Activated CD4-positive, alpha-beta T cell treated with anti-CD3 and anti-CD28 coated beads, Interleukin-2, amount 50 U/mL, for 48 hours (primary cell): ENCODE results near the gene DNAJB11.
"Not testable (repeated sequence)": the region's sequence is repeated elsewhere in the genome, so short reads cannot be mapped to it uniquely, and the experiment has no call there.

Source experiments
- DNase-seq, 2 experiments: peaks; one replicate each; pipeline ENCODE4 v3.0.0-alpha.2; 2020

DNAJB11 gene

DNA sequence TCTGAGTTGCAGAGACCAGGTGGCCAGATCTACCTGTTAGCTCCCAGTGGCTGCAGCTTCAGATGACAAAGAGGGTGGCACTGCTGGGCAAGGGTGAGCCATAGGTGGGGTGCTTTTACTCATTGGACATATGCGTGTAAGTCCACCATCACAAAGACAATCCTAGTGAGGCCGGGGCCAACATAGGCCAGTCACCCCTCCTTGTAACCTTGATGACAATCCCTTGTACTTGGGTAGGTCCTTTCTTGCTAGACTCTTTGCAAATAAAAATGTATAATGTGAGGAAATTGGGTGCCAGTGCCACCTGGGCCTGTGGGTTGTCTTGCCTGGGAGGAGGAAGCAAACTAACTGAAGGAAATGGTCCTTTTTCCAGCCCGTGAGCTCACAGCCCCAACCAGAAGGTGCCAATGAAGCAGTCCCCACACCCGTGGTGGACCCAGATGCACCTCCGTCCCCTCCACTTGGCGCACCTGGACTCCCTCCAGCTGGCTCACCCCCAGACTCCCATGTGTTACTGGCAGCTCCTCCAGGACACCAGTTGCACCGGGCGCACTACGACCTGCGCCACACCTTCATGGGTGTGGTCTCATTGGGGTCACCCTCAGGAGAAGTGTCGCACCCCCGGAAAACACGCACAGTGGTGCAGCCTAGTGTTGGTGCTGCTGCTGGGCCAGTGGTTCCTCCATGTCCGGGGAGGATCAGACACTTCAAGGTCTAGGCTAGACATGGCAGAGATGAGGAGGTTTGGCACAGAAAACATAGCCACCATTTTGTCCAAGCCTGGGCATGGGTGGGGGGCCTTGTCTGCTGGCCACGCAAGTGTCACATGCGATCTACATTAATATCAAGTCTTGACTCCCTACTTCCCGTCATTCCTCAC, 49.9 kb downstream of the DNAJB11 start:
- no peak for DNase-seq

DNA sequence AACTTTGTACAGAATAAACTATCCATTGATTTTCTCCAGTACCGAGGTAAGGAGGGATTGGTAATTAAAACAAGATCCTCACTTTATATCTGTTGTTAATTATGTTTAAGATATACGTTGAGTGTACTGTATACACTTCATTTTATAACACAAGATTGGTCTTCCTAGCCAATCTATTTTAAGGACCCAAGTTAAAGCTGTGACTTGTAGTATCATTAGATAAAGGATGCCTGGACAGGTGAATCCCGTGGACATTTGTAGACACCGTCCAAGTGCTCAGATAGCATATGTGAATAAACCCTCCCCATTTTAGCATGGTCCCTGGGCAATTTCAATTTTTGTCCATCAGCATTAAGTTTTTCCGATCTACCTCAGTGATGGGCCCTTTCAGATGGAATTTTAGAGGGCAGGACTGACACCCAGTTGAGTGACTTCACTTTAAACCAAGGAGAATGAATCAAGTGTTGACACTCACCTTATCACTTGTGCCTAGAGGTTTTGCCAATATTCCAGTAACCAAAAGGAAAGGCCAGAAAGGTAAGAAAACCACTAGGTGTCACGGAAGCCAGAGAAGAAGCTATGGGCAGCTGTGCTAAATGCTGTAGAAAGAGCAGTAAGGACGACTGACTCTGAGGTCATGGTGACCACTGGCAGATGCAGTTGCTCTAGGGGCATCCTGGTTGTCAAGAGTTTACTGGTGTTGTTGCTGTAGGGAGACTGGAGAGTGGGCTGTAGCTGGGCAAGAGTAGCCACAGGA, 51.6 kb downstream of the DNAJB11 start:
- no peak for DNase-seq

DNA sequence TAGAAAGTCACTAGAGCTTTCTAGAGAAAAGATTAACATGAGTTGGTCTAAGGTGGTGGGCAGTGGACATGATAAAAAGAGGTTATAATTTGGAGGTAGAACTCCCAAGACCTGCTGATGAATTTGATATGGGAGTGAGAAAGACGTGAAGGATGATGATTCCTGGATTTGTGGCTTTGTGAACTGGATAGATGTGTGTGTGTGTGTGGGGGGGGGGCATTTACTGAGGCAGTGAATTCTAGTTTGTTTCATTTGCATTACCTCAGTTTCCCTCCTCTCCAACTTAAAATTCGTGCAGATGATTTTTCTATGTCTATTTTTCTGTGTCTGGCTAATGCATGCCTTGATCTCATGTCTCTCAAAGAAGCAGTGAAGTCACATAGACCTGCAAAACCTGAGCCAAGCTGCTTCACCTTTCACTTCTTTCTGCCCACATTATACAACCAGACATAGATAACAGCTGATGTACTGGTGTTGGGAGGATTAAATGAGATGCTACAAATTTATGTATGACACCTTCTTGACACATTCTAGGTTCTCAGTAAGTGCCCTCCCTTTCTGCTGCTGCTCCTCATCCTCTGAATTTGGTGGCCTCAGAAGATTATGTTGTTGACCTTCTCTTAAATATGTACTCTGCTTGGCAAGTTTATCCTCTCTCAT, 52.3 kb downstream of the DNAJB11 start:
- no peak for DNase-seq

DNA sequence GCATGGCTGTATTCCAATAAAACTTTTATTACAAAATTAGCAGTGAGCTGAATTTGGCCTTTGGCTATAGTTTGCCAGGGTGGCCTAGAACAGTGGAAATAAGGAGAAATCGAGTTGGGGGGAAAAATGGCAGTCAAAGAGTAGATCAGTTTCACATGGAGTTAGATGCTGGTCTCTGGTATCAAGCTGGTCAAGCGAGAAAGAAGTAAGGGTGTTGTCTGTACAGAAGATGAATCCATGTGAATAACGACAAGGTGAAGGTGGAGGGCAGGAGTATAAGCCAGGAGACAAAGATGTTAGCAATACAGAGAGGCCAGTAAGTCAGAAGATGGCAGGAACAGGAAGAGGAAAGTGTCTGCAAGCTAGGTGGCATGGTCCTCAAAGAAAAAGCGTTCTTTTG, 54.1 kb downstream of the DNAJB11 start:
- no peak for DNase-seq

DNA sequence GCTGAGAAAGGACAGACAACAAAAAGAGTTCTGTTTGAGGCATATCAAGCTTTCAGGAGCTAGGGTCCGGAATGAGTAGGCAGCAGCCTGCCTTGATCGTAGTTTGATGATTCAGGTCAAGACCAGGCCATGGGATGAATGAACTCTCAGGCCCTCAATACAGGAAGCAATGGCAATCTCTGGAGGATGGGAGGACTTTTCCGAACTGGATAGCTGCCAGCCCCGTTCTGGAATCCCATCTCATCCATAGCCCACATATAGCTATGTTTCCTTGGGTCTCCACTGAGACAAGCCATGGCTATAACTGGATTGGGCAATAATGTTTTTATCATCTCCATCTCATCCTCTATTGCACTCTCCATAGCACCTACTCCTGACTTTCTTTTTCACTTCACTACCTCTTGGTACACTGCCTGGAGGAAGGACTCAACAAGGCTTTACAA, 55.1 kb downstream of the DNAJB11 start:
- no peak for DNase-seq

DNA sequence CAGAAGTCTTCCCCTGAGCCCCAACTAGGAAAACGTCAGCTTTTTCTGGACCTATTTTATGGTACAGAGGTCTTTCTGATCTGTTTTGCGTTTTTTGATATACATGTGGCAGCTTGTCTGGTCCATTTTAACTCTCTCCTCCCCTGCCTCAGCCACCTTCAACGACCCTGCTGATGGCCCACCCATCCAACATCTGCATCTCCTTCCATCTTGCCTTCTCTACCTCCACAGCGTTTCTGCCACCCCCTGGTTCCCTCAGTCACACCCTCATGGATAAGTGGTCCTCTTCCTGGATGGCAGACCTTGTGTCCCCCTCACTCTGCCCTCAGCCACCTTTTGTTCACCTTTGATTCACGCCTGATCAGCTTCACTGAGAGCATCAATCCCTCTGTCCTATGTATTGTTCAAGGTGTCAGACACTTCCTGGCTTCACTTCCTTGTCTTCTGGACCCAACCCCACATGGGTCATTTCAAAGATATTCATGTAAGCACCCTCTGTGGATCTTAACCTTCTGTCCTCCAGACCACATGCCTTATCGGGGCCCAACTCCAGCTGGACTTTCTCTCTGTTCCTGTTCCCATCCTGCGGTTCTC, 55.8 kb downstream of the DNAJB11 start:
- no peak for DNase-seq

DNA sequence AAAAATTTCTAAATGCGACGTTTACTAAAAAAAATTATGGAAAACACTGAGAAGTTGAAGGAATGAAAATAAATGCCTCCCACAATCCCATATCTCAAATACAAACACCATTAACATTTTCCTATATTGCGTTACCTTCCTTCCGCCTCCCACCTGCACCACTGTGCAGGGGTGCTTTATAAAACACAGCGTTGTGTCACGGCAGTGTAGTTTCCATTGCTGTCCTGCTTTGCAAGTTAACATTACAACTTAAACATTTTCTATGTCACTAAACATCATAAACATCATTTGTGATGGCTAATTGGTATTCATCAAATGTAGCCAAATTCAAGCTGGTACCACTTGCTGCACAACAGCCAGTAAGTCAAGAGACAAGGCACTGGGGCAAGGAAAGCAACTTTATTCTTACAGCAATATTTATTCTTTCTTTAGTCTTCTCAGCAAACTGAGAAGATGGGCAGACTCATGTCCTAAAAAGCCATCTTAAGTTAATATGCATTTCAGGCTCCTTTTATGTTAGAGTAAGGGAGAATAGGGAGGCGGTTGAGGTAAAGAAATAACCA, 57.4 kb downstream of the DNAJB11 start:
- no peak for DNase-seq

DNA sequence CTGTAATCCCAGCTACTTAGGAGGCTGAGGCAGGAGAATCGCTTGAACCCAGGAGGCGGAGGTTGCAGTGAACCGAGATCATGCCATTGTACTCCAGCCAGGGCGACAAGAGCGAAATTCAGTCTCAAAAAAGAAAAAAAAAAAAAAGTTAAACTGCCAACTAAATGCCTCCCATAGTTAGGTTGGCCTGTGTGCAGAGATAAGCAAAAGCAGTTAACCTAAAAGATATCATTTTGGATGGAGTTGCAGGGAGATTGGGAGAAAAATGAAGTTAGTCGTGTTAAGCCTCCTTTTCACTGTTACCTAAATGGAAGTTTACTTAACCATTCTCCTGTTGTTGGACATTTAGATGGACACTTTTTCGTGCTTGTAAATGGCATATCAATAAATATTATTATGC, 58.2 kb downstream of the DNAJB11 start:
- DNase-seq: no peak

DNA sequence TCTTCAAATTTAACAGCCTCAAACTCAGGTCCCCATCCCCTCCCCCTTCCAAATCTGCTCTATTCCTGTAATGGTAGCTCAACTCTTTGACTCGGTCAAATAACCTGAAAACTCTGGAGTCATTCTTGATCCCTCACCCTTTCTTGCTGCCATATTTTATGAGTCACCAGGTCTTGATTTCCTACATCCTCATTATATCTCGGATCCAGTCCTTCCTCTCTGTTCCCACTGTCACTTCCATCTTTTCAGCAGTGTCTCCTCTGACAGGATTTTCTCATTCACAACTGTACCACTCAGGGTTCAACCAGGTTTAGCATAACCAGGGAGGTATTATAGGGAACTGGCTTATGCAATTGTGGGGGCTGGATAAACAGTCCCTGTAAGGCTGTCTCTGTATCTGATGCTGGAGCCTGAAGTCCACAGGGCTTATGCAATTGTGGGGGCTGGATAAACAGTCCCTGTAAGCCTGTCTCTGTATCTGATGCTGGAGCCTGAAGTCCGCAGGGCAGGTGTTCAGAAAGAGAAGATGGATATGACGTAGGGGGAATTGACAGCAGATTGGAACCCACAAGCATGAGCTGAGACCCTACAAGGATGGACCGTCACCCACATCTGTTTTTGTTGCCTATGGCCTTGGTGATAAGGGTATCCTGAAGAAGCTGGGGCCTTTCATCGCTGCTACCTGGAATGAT, 60.6 kb downstream of the DNAJB11 start:
- DNase-seq: no peak

DNA sequence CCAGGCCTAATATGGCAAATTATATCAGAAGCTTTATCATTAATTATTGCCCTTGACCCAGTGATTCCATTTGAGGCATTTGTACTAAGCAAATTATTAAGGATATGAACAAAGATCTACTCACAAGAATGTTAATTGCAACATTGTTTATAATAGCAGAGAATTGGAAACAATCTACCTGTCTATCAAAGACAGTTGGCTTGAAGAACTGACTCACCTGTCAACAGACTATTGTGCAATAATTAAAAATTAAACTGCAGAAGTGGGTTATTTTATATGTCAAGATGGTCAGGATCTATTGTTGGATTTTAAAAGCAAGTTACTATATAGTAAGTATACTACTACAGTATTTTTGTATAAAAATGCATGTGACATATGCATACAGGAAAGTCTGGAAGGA, 63.0 kb downstream of the DNAJB11 start:
- no peak for DNase-seq

DNA sequence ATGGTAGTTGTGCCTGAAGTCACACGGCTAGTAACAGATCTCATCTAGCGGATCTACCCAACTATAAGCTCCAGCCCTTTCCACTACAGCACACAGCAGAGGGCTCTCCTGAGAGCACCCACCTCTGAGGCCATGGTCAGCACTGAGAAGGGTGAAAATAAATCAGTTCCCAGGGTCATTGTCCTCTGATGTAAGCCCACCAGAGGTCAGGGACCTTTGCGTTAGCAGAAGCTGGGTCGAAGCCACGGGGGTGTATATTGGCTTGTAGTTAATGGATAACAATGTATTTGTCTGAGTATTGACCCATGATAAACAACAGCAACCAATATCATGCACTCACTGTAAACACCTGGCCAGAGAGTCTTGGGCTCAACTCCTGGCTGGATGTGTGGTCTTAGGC, 63.7 kb downstream of the DNAJB11 start:
- DNase-seq: not testable (repeated sequence)
